Medulla oblongata (tissue), 1 donor: ENCODE data around the gene GPR15LG.
"Not testable (repeated sequence)": the region's sequence is repeated elsewhere in the genome, so short reads cannot be mapped to it uniquely, and the experiment has no call there.

Experiments used
- DNase-seq: peaks from one replicate; pipeline ENCODE4 v3.0.0-alpha.2; 2015; ENCODE audit errors: extremely low spot score

Gene GPR15LG

GRCh38 chr10:84173501-84173929 is at the start of gene GPR15LG:
TSS of gene GPR15LG (plus strand) at chr10:84173801. CDS start at chr10:84173852, 51 bp downstream.
- DNase-seq = no peak

- not testable (repeated sequence) for DNase-seq
These were observed 47.5 kb upstream of the GPR15LG start for GRCh38 chr10:84125910-84126784.

GRCh38 chr10:84126785-84127167 is 46.8 kb upstream of the GPR15LG start:
- no peak for DNase-seq

- no peak for DNase-seq
These were observed 37.8 kb upstream of the GPR15LG start for GRCh38 chr10:84135836-84136235.

- DNase-seq = no peak
These were observed 35.8 kb upstream of the GPR15LG start for GRCh38 chr10:84137811-84138210.

- DNase-seq = no peak
These were observed 35.0 kb upstream of the GPR15LG start for GRCh38 chr10:84138478-84139125.

GRCh38 chr10:84139126-84140035 is 34.2 kb upstream of the GPR15LG start, which contains the start of gene GHITM:
TSS of gene GHITM (plus strand) at chr10:84139509. CDS start at chr10:84141501, 1,992 bp downstream.
- peak; percentile 99 for DNase-seq

- peak; percentile 6 for DNase-seq
These were observed 33.6 kb upstream of the GPR15LG start for GRCh38 chr10:84140036-84140379.

- DNase-seq = no peak
These were observed 26.3 kb upstream of the GPR15LG start for GRCh38 chr10:84147347-84147746.

- peak; percentile 59 for DNase-seq
These were observed 25.5 kb upstream of the GPR15LG start for GRCh38 chr10:84148006-84148597.

- DNase-seq = no peak
These were observed 23.7 kb upstream of the GPR15LG start for GRCh38 chr10:84149854-84150253.

GRCh38 chr10:84152769-84153168 is 20.8 kb upstream of the GPR15LG start:
- no peak for DNase-seq

GRCh38 chr10:84155521-84155920 is 18.1 kb upstream of the GPR15LG start:
- no peak for DNase-seq

GRCh38 chr10:84156009-84156408 is 17.6 kb upstream of the GPR15LG start:
- no peak for DNase-seq

GRCh38 chr10:84156768-84157167 is 16.8 kb upstream of the GPR15LG start:
- DNase-seq = no peak

- DNase-seq = no peak
These were observed 15.5 kb upstream of the GPR15LG start for GRCh38 chr10:84158061-84158460.

- DNase-seq = no peak
These were observed 15.1 kb upstream of the GPR15LG start for GRCh38 chr10:84158550-84158949.

GRCh38 chr10:84159076-84159685 is 14.4 kb upstream of the GPR15LG start:
- DNase-seq = no peak

GRCh38 chr10:84160663-84161362 is 12.8 kb upstream of the GPR15LG start:
- DNase-seq = no peak

GRCh38 chr10:84163996-84164395 is 9.6 kb upstream of the GPR15LG start:
- DNase-seq = no peak
